GM18951 (cell line): ENCODE results near the gene ARAP3.

ENCODE experiments used
- POLR2A ChIP-seq: IDR thresholded peaks from 4 replicates; pipeline ENCODE4 v1.6.1; 2011; ENCODE audit warnings: mild to moderate bottlenecking; ENCODE audit not compliant: insufficient read length, insufficient read depth; ENCODE audit errors: extremely low read depth
- in situ Hi-C: fragments of 300-500 bp; cut with MboI; formaldehyde crosslinking; loops from one replicate; pipeline ENCODE4 v1.12.0; 2022; ENCODE audit warnings: low sequenced_read_pairs, mixed read lengths, inconsistent platforms; ENCODE audit not compliant: unreplicated experiment

Gene ARAP3

GRCh38 chr5:141638771-141639170, 43.3 kb downstream of the ARAP3 start:
- in situ Hi-C loops = no loop called here
- no peak for TF ChIP-seq POLR2A

GRCh38 chr5:141637767-141638419, 44.1 kb downstream of the ARAP3 start:
- no peak for TF ChIP-seq POLR2A
- in situ Hi-C loops = no loop called here

GRCh38 chr5:141637123-141637766, 44.8 kb downstream of the ARAP3 start:
- in situ Hi-C loops = no loop called here

GRCh38 chr5:141636413-141637122, 45.5 kb downstream of the ARAP3 start, which contains the start of the genes HDAC3 and RELL2:
Gene HDAC3 (minus strand): TSS chr5:141636849. CDS start chr5:141636790, 59 bp downstream.
Gene RELL2 (plus strand): TSS chr5:141636997. CDS start chr5:141638226, 1,229 bp downstream.
- in situ Hi-C loops = no loop called here
- TF ChIP-seq POLR2A = peak; percentile 92

More at GRCh38 chr5:141637123-141637766, 44.8 kb downstream of the ARAP3 start:
- TF ChIP-seq POLR2A = no peak

GRCh38 chr5:141636106-141636412, 46.0 kb downstream of the ARAP3 start:
- TF ChIP-seq POLR2A = no peak
- in situ Hi-C loops = no loop called here

GRCh38 chr5:141635646-141636045, 46.4 kb downstream of the ARAP3 start:
- no peak for TF ChIP-seq POLR2A
- in situ Hi-C loops = no loop called here

GRCh38 chr5:141634720-141635119, 47.3 kb downstream of the ARAP3 start:
- no peak for TF ChIP-seq POLR2A
- in situ Hi-C loops = no loop called here

GRCh38 chr5:141633871-141634561, 48.0 kb downstream of the ARAP3 start:
- no peak for TF ChIP-seq POLR2A
- in situ Hi-C loops = no loop called here

GRCh38 chr5:141632650-141633049, 49.4 kb downstream of the ARAP3 start:
- in situ Hi-C loops = no loop called here
- no peak for TF ChIP-seq POLR2A

- no peak for TF ChIP-seq POLR2A
- in situ Hi-C loops = no loop called here
Measured at GRCh38 chr5:141630570-141631140, 51.4 kb downstream of the ARAP3 start.

GRCh38 chr5:141628175-141628788, 53.7 kb downstream of the ARAP3 start:
- TF ChIP-seq POLR2A = no peak
- in situ Hi-C loops = no loop called here

- in situ Hi-C loops = loop anchor here (5.0 kb wide), 1 partner anchor 36 kb away; no protein-coding TSS in a partner anchor
- no peak for TF ChIP-seq POLR2A
Measured at GRCh38 chr5:141623611-141624010, 58.4 kb downstream of the ARAP3 start.
